Measurements from ENCODE around the gene SHB. TPM values are rescaled to one million over a fixed set of nuclear protein-coding genes. Genes with fewer than 3 reads are reported as not detected.

The SHB gene
- total RNA-seq, 2 donors from 2014 or later = 53.2 to 54.8 TPM

GRCh38 chr9:38090170-38090569, 21.1 kb upstream of the SHB start:
- no peak for TF ChIP-seq POLR2AphosphoS5 (IDR thresholded peaks at IDR 0.05)
- Histone ChIP-seq H3K4me3 (no peak overlapping the region), H3K27ac (no peak overlapping the region), H3K27me3 (replicated peaks; ENCODE audit: insufficient read depth) (no peaks in the 10 kb centered on the region), H3K4me1 (replicated peaks) (no peaks in the 10 kb centered on the region), H3K9me3 (no peaks in the 10 kb centered on the region), H3K36me3 (no peaks in the 10 kb centered on the region)
- DNase-seq (ENCODE audit: low spot score) = no peak
- 75% methylated on average over 9 of the region's 9 CpGs for whole genome bisulfite sequencing
- intact Hi-C loops (cut with DNase I) = loop anchor here (10.0 kb wide), 1 partner anchor 75 kb away; no protein-coding TSS in a partner anchor

- Histone ChIP-seq H3K4me1 (replicated peaks) (no peaks in the 10 kb centered on the region), H3K4me3 (no peak overlapping the region), H3K27me3 (replicated peaks; ENCODE audit: insufficient read depth) (no peaks in the 10 kb centered on the region), H3K9me3 (no peaks in the 10 kb centered on the region), H3K27ac (no peak overlapping the region), H3K36me3 (no peaks in the 10 kb centered on the region)
- intact Hi-C loops (cut with DNase I) = loop anchor here (10.0 kb wide), 2 partner anchors 75 to 275 kb away; no protein-coding TSS in a partner anchor
- 94% methylated on average over 2 of the region's 2 CpGs for WGBS
- DNase-seq (ENCODE audit: low spot score) = no peak
- no peak for TF ChIP-seq CTCF (IDR thresholded peaks at IDR 0.05)
- no peak for TF ChIP-seq POLR2A (IDR thresholded peaks at IDR 0.05)
- TF ChIP-seq POLR2AphosphoS5 (IDR thresholded peaks at IDR 0.05) = no peak
Measured at GRCh38 chr9:38089387-38090165, 20.5 kb upstream of the SHB start.

- Histone ChIP-seq H3K9me3 (no peaks in the 10 kb centered on the region), H3K27me3 (replicated peaks; ENCODE audit: insufficient read depth) (no peaks in the 10 kb centered on the region), H3K4me1 (replicated peaks) (no peaks in the 10 kb centered on the region), H3K27ac (no peak overlapping the region), H3K36me3 (no peaks in the 10 kb centered on the region), H3K4me3 (no peak overlapping the region)
- WGBS = 34% methylated on average over 7 of the region's 7 CpGs
- peak; percentile 59 for DNase-seq (ENCODE audit: low spot score)
- TF ChIP-seq POLR2AphosphoS5 (IDR thresholded peaks at IDR 0.05) = peak; percentile 41
- peak; percentile 86 to 96 (median 93) for TF ChIP-seq CTCF (IDR thresholded peaks at IDR 0.05)
- TF ChIP-seq POLR2A (IDR thresholded peaks at IDR 0.05) = no peak
- intact Hi-C loops (cut with DNase I) = loop anchor here (10.0 kb wide), 1 partner anchor 277 kb away; no protein-coding TSS in a partner anchor
Measured at GRCh38 chr9:38088006-38088925, 19.2 kb upstream of the SHB start.

GRCh38 chr9:38086496-38086895, 17.5 kb upstream of the SHB start:
- DNase-seq (ENCODE audit: low spot score) = no peak
- Histone ChIP-seq H3K27me3 (replicated peaks; ENCODE audit: insufficient read depth) (no peaks in the 10 kb centered on the region), H3K4me3 (no peak overlapping the region), H3K4me1 (replicated peaks) (no peaks in the 10 kb centered on the region), H3K27ac (no peak overlapping the region), H3K9me3 (no peaks in the 10 kb centered on the region), H3K36me3 (no peaks in the 10 kb centered on the region)
- no peak for TF ChIP-seq CTCF (IDR thresholded peaks at IDR 0.05)
- intact Hi-C loops (cut with DNase I) = loop anchor here (10.0 kb wide), 1 partner anchor 278 kb away; no protein-coding TSS in a partner anchor

- intact Hi-C loops (cut with DNase I) = loop anchor here (10.0 kb wide), 1 partner anchor 279 kb away; no protein-coding TSS in a partner anchor
- H3K4me3 ChIP-seq = no peak overlapping the region
- H3K9me3 ChIP-seq = no peaks in the 10 kb centered on the region
- no peak for TF ChIP-seq POLR2AphosphoS5 (IDR thresholded peaks at IDR 0.05)
- TF ChIP-seq CTCF (IDR thresholded peaks at IDR 0.05) = no peak
- no peak for TF ChIP-seq POLR2A (IDR thresholded peaks at IDR 0.05)
- no peaks in the 10 kb centered on the region for H3K27me3 ChIP-seq (replicated peaks; ENCODE audit: insufficient read depth)
- WGBS = 95% methylated on average over 5 of the region's 5 CpGs
- H3K27ac ChIP-seq = no peak overlapping the region
- no peaks in the 10 kb centered on the region for H3K36me3 ChIP-seq
- DNase-seq (ENCODE audit: low spot score) = no peak
- no peaks in the 10 kb centered on the region for H3K4me1 ChIP-seq (replicated peaks)
Measured at GRCh38 chr9:38085308-38085707, 16.3 kb upstream of the SHB start.

All from prostate gland (tissue), 2 donors.